GM12872 (cell line): ENCODE measurements around the gene FOXC2.

ENCODE experiments used
- CTCF ChIP-seq: IDR thresholded peaks from 3 replicates; pipeline ENCODE4 v1.5.1; 2011; ENCODE audit warnings: low read depth, mild to moderate bottlenecking, low read length, moderate library complexity; ENCODE audit not compliant: insufficient read depth

The FOXC2 gene

GRCh38 chr16:86572606-86573005 is 6.0 kb downstream of the FOXC2 start:
- TF ChIP-seq CTCF = no peak

DNA sequence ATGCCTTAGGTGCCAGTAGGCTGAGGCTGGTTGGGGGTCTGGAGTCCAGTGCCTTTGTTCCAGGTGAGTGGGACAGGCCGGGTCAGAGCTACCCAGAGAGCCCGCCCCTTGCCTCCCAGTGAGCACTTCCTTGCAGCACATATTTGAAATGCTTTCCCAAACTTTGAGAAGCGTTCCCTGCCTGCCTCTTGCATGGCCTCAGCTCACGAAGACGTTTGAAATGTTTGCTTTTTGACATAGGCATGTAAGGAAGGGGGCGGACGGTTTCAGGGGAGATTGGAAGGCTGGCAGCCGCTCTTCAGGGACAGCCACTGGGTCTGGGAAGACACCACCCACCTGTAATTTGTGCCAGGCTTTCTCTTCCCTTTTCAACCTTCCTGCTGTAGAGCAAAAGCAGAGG is 6.6 kb downstream of the FOXC2 start:
- no peak for TF ChIP-seq CTCF

DNA sequence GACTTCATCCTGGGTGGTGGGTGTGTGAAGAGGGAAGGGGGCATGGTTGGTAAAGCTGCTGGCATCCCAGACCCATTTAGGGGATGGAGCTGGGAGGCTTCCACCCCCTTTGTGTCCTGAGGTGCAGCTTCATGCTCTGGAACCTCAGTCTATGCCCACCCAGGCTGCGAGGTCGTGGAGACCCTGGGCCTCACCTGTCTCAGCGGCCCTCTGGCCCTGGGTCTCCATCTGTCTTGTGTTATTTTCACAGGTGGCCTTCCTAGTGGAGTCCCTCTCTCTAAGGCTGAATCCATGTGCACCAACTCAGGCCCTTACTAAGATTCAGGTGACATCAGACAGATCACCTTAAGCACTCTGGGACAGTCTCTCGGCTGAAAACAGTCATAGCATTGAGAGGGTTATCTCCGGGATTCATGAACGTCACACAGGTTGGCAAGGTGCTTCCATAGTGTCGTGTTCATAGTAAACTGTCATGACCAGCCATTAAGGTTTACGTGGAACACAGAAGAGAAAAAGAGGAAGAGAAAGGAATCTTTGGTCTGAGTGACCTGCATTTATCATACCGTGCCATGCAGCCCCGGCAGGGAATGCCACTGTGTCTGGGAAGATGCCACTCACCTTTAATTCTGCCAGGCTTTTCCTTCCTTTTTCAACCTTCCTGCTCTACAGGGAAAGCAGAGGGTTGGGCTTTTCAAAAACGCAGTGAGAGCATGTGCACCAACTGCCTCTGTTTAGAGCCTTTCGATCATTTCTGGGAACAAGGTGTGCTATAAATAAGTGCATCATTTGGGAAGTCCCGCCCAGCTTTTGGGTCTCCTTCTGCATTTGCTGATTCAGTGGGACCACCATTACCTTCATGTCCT is 7.2 kb downstream of the FOXC2 start:
- TF ChIP-seq CTCF = no peak

- TF ChIP-seq CTCF = no peak
These were observed 8.0 kb downstream of the FOXC2 start for GRCh38 chr16:86574646-86575045.

DNA sequence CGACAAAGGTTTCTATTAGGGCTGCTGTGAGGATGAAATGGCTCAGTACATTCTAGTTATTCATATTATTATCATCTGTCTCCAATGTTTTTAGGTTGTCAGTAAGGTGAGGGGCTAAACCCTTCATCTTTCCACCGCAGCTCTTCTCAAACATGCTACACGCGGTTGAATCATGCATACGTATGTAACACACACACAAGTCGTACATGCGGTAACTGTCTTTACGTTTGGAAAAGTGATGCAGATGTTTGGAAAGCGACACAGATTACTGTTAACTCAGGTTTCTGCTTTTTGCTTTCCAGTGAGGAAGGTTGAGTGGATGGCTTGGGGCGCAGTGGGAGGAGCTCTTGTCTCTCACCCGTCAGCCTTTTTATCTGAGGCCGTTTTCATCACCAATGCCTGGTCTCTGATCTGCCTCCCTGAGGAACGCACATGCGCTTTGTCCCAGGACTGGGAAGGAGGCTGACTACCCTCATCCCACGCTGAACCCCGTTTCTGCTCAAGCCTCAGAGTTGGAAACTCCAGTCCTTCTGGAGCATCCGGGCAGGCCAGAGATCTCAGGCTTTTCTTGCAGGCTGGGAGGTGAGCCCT is 8.6 kb downstream of the FOXC2 start:
- TF ChIP-seq CTCF = no peak

- TF ChIP-seq CTCF = peak; percentile 27; the same call in 1 of the 3 replicates
These were observed 9.3 kb downstream of the FOXC2 start for GRCh38 chr16:86575754-86576557.
